Astrocyte (in vitro differentiated cells and primary cell): ENCODE results near the gene RIMKLB. TPM values are rescaled to one million over a fixed set of nuclear protein-coding genes. Genes with fewer than 3 reads are reported as not detected.

ENCODE experiments used
- DNase-seq: peaks from one replicate; pipeline ENCODE4 v3.0.0-alpha.2; 2010; ENCODE audit warnings: low read depth
- FAIRE-seq: peaks from 2 replicates; lab custom pipeline; 2011; peaks lifted over from hg19 to GRCh38; lab: Jason Lieb, UNC
- H2AFZ ChIP-seq: 2 replicates; pipeline ENCODE4 v1.6.0; 2012; ENCODE audit warnings: low read depth, low read length, inconsistent platforms
- H3K27ac ChIP-seq: 2 replicates; pipeline ENCODE4 v1.5.1; 2011; ENCODE audit warnings: low read depth, low read length, inconsistent platforms
- H3K27me3 ChIP-seq: 2 replicates; pipeline ENCODE4 v1.6.0; 2011; ENCODE audit warnings: low read length, inconsistent platforms; ENCODE audit not compliant: insufficient read depth
- H3K36me3 ChIP-seq: 2 replicates; pipeline ENCODE4 v1.5.1; 2011; ENCODE audit warnings: low read length, inconsistent platforms; ENCODE audit not compliant: insufficient read depth
- H3K4me1 ChIP-seq: 2 replicates; pipeline ENCODE4 v1.5.1; 2011; ENCODE audit warnings: low read length, inconsistent platforms; ENCODE audit not compliant: insufficient read depth
- H3K4me2 ChIP-seq: 2 replicates; pipeline ENCODE4 v1.6.0; 2012; ENCODE audit warnings: low read length, inconsistent platforms
- H3K4me3 ChIP-seq: 2 replicates; pipeline ENCODE4 v1.5.1; 2011; ENCODE audit warnings: low read depth, mild to moderate bottlenecking, low read length, inconsistent platforms; ENCODE audit not compliant: insufficient read depth
- H3K79me2 ChIP-seq: 2 replicates; pipeline ENCODE4 v1.6.0; 2012; ENCODE audit warnings: mild to moderate bottlenecking, low read length, inconsistent platforms; ENCODE audit not compliant: insufficient read depth
- H3K9ac ChIP-seq: 2 replicates; pipeline ENCODE4 v1.6.0; 2012; ENCODE audit warnings: mild to moderate bottlenecking, low read length, inconsistent platforms
- H3K9me3 ChIP-seq: 2 replicates; pipeline ENCODE4 v1.5.1; 2012; ENCODE audit warnings: low read depth, mild to moderate bottlenecking, low read length, inconsistent platforms; ENCODE audit not compliant: insufficient read depth
- H4K20me1 ChIP-seq: 2 replicates; pipeline ENCODE4 v1.6.0; 2012; ENCODE audit warnings: low read length, inconsistent platforms; ENCODE audit not compliant: insufficient read depth
- H3K27ac Mint-ChIP-seq: one replicate; pipeline ENCODE4 v1.8.0; 2021; ENCODE audit warnings: mild to moderate bottlenecking, mixed read lengths; ENCODE audit not compliant: unreplicated experiment
- H3K27me3 Mint-ChIP-seq: one replicate; pipeline ENCODE4 v1.8.0; 2021; ENCODE audit warnings: low read depth, mixed read lengths; ENCODE audit not compliant: unreplicated experiment
- H3K36me3 Mint-ChIP-seq: one replicate; pipeline ENCODE4 v1.8.0; 2021; ENCODE audit warnings: low read depth, mixed read lengths; ENCODE audit not compliant: unreplicated experiment
- H3K4me1 Mint-ChIP-seq: one replicate; pipeline ENCODE4 v1.8.0; 2021; ENCODE audit warnings: low read depth, mixed read lengths; ENCODE audit not compliant: unreplicated experiment
- H3K4me3 Mint-ChIP-seq: one replicate; pipeline ENCODE4 v1.8.0; 2021; ENCODE audit warnings: mild to moderate bottlenecking, moderate library complexity, mixed read lengths; ENCODE audit not compliant: unreplicated experiment
- H3K9me3 Mint-ChIP-seq: one replicate; pipeline ENCODE4 v1.8.0; 2021; ENCODE audit warnings: mild to moderate bottlenecking, mixed read lengths; ENCODE audit not compliant: unreplicated experiment
- EZH2 ChIP-seq: IDR thresholded peaks from 2 replicates; pipeline ENCODE4 v1.6.1; 2012; ENCODE audit warnings: mild to moderate bottlenecking, low read length, inconsistent platforms; ENCODE audit not compliant: insufficient read depth
- total RNA-seq: library from RNA; stranded (reverse); gene quantifications from 2 replicates; pipeline ENCODE4 v1.2.1, GENCODE V29; 2021
- TF ChIP-seq, protein P1 (sequence below): IDR thresholded peaks from 2 replicates; pipeline ENCODE4 v1.5.1; 2011; ENCODE audit warnings: low read depth, mild to moderate bottlenecking, inconsistent platforms, low read length, moderate library complexity; ENCODE audit not compliant: insufficient read depth

RIMKLB gene
- total RNA-seq, 1 donor from 2014 or later, result 36.6 TPM

DNA sequence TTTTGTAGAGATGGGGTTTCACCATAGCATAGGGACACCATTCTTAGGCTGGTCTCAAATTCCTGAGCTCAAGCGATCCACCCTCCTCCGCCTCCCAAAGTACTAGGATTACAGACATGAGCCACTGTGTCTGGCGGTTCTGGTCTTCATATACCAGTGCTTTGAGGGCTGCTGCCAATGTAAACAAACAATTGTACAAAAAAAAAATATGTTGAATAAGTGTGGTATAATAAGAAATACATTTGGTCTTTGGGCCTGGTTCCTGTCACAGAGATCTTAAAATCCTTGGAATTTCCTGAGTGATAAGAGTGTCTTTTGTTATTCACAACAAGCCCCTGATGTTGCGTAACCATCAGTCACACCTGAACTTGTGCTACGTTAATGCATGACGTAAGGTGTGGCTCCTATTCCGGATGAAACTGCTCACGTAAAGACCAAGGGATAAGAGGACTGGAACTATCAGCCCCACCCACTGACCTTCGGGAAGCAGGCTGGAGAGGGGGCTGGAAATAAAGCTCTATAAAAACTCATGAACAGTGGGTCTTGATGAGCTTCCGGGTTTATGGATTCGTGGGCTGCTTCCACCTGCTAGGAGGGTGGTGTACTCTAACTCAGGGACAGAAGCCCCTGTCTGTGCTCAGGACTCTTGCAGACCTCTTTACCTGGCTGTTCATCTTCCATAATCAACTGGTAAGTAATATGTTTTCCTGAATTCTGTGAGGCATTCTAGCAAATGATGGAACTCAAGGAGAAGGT is 16.5 kb upstream of the RIMKLB start:
- no peaks in the 10 kb centered on the region for H3K36me3 ChIP-seq
- H3K79me2 ChIP-seq, result no peaks in the 10 kb centered on the region
- no peak overlapping the region for H3K4me3 ChIP-seq
- Mint-ChIP-seq H3K36me3 (no peaks in the 10 kb centered on the region), H3K27ac (no peak overlapping the region), H3K9me3 (no peaks in the 10 kb centered on the region), H3K4me1 (peaks cover 23% of the 10 kb centered on the region), H3K4me3 (no peak overlapping the region), H3K27me3 (no peaks in the 10 kb centered on the region)
- peak overlapping the region; percentile 33 for H3K4me2 ChIP-seq
- no peak for FAIRE-seq
- no peak for TF ChIP-seq EZH2
- TF ChIP-seq, protein P1, sequence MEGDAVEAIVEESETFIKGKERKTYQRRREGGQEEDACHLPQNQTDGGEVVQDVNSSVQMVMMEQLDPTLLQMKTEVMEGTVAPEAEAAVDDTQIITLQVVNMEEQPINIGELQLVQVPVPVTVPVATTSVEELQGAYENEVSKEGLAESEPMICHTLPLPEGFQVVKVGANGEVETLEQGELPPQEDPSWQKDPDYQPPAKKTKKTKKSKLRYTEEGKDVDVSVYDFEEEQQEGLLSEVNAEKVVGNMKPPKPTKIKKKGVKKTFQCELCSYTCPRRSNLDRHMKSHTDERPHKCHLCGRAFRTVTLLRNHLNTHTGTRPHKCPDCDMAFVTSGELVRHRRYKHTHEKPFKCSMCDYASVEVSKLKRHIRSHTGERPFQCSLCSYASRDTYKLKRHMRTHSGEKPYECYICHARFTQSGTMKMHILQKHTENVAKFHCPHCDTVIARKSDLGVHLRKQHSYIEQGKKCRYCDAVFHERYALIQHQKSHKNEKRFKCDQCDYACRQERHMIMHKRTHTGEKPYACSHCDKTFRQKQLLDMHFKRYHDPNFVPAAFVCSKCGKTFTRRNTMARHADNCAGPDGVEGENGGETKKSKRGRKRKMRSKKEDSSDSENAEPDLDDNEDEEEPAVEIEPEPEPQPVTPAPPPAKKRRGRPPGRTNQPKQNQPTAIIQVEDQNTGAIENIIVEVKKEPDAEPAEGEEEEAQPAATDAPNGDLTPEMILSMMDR, result no peak
- no peaks in the 10 kb centered on the region for H3K27me3 ChIP-seq
- H3K27ac ChIP-seq, result peak overlapping the region; percentile 1
- DNase-seq, result peak; percentile 94
- H3K9ac ChIP-seq, result peak overlapping the region; percentile 7
- no peaks in the 10 kb centered on the region for H3K9me3 ChIP-seq
- peaks cover 13% of the 10 kb centered on the region for H3K4me1 ChIP-seq
- no peak overlapping the region for H2AFZ ChIP-seq
- no peaks in the 10 kb centered on the region for H4K20me1 ChIP-seq

DNA sequence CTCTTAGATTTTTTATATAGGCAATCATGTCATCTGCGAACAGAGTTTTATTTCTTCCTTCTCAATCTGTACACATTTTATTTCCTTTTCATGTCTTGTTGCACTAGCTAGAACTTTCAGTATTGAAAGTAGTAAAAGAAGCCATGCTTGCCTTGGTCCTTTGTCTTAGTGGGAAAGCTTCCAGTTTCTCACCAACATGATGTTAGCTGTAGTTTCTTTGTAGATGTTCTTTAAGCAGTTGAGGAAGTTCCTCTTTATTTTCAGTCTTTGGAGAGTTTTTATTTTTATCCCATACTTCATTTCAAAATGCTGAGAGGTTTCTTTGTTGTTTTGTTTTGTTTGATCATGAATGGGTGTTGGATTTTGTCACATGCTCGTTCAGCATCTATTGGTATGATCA is 12.7 kb upstream of the RIMKLB start:
- Mint-ChIP-seq H3K27ac (no peak overlapping the region), H3K4me3 (no peak overlapping the region), H3K9me3 (no peaks in the 10 kb centered on the region), H3K27me3 (no peaks in the 10 kb centered on the region), H3K36me3 (no peaks in the 10 kb centered on the region), H3K4me1 (peaks cover 9% of the 10 kb centered on the region)
- Histone ChIP-seq H3K79me2 (no peaks in the 10 kb centered on the region), H3K4me1 (peaks cover 24% of the 10 kb centered on the region), H3K9me3 (no peaks in the 10 kb centered on the region), H4K20me1 (no peaks in the 10 kb centered on the region), H3K9ac (no peak overlapping the region), H2AFZ (no peak overlapping the region), H3K27ac (no peak overlapping the region), H3K4me3 (no peak overlapping the region), H3K27me3 (no peaks in the 10 kb centered on the region), H3K36me3 (no peaks in the 10 kb centered on the region), H3K4me2 (no peak overlapping the region)
- no peak for FAIRE-seq
- no peak for DNase-seq
- TF ChIP-seq, protein P1, result no peak
